ENCODE results near the gene TMEM115.

Gene TMEM115

DNA sequence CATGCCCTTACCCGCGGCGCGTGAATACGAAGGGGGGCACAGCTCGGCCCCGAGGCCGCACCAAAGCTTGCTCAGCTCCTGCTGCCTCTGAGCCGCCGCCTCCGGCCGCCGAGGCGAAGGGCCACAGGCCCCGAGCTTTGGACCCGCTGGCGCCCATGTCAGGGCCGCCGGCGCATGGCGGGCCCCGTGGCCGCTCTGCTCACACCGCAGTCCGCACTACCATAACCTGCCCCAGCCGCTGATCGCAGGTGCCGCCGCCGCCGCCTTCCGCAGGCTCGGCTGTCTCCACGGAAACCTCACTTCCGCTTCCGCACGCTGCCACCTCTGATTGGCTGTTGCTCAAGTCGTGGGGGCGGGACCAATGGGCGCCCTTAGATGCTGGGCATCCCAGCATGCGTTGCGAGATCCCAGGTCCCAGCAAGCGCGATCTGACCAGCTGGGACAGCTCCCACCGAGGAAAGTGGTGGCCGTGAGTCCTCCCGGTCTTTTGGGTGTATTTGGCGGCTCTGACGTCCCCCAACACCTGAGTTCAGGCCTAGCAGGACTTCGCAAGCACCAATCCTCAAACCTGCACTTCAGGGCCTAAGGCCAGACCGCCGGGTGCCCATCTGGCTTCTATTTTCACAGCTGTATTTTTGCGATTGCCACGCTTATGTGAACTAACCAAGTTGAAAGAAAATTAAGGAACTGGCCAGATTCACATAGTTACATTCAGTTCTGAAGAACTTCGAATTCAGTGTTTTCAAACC is 31.2 kb downstream of the TMEM115 start, which contains the start of gene TUSC2:
TUSC2 (minus strand) TSS at position 281 of the 749 bp plus-strand sequence; CDS start at position 157, 124 bp downstream.
- peak; percentile 93 for DNase-seq

DNA sequence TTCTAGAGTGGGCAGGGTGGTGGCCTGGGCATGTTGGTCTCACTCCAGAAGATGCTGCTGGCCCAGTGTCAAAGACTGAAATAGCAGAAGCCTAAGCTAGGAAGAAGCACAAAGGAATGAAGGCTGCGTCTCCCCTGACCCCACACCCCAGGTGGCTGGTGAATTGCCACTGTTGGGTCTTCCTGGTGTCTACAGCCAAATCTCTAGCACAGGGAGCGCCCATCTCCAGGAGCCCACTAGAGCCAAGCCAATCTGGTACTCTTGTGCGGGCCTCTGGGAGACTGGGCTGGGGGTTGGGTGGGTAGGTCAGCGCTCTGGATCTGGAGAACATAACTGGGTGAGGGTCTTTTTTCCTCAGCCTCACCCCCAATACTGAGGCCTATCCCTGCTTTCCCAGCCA is 32.2 kb downstream of the TMEM115 start:
- no peak for DNase-seq

DNA sequence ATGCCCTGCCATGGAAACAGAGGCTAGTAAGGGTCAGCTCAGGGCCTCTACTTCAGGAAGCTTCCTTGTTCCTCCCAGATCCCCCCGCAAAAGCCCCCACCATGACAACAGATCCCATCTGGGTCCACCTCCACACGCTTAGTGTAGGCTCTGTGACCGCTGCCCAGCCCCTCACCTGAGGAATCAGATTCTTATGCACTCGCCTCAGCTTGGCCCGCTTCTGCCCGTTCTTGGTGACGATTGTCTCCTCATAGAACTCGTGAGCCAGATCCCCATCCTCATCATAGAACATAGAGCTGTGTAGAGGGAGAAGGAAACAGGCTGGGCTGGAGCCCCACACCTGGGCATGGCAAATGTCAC is 33.2 kb downstream of the TMEM115 start:
- no peak for DNase-seq

DNA sequence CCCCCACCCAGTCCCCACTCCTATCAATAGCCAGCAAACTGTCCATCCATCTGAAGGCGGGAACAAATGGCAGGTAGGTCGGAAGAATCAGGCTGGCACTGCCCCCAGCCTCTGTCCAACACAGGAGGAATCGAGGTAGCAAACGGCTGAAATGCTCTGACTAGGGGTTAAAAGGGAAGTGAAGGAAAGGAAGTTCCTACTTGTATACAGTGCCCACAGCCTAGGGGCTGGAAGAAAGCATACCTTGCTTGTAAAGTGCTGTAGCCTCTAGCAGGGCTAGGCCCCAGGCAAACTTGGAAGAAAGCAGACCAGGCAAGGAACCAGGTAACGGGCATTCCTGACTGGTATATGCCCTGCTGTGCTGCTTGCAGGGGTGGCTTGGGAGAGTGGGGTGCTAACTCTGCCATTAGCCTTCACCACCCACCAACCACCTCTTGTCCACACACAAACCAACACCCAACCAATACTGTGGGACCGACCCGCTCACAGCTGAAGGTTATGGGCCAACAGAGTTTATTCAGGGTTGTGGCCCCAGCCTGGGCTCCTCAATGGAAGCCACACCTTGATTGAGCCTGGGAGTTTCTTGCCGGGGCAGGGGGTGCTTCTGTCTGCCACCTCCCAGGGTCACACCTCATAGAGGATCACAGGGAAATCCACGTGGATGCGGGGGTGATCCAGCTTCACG is 33.7 kb downstream of the TMEM115 start:
- no peak for DNase-seq

DNA sequence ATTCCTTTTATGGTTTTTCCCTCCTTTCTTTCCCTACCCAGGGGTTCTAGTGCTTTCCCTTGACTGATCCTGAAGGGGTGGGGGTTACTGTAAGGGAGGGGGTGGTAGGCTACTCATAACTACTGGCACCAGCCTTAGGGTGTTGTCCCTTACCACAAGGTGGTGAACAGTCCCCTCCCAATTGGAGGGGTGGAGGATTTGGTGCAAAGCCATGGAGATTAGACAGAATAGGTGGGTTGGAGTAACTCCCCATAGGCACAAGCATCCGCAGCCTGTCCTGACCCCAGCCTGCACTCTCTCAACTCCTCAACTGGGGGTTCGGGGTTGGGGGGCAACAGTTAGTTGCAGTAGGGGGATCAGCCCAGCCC is 34.2 kb downstream of the TMEM115 start:
- no peak for DNase-seq

DNA sequence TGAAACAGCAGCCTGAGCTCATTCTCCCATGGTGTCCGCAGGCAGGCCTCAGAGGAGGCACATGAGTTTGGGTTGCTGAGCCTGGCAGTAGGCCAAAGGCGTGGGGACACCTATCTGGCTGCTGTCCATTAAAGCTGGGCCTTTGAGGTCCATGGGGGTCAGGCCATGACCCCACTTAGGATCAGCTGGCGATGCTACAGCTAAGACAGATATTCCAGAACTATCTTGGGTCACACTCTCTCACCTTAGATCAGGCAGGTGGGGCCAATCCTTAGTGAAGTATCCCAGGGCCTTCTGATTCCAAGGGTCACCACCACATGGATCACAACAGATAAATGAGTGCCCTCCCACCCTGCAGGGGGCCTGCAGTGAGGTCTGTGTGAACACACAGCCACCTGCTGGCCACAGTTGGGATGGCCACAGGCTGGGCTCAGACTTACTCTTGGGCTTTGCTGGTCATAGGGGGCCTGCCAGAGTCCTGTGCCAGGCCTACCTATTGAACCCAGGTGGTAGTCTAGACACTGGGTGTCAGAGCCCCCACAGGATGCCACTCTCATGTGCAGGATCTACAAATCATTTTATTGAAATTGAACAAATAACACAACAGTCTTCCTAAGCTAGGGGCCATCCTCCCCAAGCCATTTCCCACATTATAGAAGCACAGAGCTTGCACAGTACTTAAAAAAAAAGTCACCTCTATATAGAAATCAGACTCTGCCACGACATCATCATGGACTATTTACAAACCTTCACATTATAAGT is 34.8 kb downstream of the TMEM115 start:
- peak; percentile 65 for DNase-seq

DNA sequence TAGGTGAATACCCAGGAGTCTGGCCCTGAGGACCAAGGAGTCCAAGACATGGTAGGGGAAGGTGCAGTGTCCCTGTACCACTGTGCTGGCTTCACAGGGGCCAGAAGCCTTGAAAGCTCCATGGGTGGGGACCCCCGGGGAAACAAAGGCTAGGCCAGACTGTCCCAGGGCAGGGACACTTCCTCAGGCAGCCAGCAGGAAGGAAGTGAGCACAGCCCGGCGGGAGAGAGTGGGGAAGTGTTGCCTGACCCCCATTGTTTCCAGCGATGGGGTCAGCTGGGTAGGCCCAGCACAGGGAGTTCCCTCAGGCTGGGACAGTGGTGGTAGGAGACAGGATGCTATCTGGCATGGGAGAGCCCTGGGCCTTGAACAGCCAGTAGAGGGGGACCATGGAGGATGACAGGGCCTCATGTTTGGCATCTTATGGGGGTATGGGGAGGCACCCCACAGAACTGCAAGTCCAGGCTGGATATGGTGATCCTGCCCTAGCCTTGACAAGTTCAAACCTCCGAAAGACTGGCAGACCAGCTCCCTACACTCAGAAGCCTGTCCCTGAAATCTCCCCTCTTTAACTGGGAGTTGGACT is 35.6 kb downstream of the TMEM115 start:
- DNase-seq = no peak

DNA sequence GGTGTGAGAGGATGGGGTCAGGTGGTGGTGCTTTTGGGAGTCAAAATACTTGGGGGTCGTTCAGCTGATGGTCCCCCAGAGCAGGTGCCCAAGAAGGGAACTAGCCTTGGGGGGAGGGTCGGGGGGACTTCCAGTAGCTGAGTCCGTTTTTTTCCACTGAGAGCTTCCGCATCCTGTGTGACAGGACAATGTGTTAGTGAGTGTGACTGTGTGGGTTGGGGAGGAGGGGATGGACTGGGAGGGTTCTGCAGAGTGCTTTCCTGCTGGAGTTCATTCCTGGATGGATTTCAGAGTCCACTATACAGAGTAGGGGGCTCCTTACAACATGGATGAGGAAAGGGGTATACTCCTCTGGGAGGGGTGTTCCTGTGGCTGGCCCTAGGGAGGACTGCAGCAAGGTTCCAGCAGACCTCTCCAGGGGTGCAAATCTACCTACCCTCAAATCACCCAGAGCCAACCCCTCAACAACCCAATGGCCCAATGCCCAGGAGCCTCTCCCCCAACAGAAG is 36.2 kb downstream of the TMEM115 start:
- no peak for DNase-seq

DNA sequence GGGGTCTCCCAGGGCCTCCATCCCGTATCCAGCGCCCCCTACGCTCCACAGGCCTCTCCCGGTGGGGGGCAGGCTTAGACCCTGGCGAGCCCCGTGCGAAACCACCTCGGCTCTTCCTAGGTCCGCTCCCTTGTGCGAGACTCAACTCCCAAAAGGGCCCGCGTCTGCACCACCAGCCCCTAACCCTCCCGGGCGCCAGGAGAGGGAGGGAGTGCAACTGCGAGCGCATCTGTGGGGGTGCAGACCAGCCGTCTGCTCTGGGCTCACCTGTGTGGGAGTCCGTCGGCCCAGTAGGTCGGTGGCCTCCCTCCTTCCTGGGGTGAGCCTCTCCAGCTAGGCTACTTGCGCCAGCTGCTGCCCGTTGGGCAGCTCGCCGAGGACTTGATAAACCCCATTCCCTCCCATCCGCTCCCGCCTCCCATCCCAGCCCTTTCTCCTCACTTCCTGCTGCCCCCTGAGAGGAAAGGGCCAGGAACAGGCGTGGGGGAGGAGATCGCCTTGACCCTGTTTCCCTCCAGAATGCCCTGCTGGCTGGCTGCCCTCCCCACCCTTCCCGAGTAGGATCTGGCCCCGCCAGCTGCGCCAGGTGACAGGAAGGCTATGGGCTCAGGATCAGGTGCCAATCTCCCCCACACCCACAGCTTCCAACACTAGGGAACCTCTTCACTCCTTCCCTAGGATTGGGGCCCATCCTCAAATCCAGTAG is 36.8 kb downstream of the TMEM115 start, which contains the start of gene HYAL2:
HYAL2 (minus strand) TSS at position 360 of the 706 bp plus-strand sequence. CDS start 2,256 bp downstream, outside the sequence.
- DNase-seq = no peak

DNA sequence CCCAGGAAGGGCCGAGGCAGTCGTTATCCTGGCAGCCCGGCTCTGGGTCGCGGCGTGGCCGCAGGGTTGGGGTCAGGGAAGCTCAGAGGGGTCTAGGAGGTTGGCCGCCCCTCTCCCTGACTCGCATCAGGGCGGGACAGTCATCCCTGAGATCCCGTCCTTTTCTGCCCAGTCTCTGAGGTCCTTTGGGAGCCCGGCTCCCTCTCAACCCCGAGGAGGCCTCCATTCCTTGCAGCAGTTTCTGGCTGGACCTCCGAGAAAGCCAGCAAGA is 37.3 kb downstream of the TMEM115 start:
- DNase-seq = no peak

DNA sequence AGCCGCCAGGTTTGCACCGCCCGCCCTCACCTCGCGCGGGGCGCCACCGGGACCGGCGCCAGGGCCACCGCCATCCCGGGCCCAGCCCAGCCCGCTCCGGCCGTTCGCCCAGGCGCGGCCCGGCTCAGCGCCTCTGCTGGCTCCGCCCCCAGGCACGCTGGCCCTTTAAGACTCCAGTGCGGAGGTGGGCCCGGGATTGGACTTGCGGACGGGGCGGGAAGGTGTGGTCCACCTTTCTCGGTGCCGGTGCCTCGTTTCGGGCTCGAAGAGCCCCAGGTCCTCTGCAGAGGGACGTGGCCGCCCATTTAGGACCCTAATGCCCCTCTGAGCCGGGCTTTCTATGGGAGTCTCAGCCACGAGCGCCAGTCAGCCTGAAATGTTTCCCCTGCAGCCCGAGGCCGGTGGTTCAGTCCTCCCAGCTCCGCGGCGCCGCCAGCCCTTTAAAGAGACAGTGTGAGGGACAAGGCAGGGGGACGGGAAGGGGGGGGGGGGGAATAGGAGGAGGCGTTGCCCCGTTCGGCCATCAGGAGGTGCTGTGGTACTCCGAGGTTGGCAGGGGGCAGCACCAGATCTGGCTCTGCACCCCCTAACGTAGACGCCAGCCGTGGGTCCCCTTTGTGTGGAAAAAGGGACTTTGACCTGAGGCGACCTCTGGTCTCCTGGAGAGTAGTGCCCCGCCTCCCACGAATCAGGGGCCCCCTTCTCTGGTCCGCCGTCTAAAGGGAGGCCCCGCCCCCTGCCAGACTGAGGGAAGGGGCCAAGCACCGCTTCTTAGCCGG is 37.8 kb downstream of the TMEM115 start:
- peak; percentile 78 for DNase-seq

DNA sequence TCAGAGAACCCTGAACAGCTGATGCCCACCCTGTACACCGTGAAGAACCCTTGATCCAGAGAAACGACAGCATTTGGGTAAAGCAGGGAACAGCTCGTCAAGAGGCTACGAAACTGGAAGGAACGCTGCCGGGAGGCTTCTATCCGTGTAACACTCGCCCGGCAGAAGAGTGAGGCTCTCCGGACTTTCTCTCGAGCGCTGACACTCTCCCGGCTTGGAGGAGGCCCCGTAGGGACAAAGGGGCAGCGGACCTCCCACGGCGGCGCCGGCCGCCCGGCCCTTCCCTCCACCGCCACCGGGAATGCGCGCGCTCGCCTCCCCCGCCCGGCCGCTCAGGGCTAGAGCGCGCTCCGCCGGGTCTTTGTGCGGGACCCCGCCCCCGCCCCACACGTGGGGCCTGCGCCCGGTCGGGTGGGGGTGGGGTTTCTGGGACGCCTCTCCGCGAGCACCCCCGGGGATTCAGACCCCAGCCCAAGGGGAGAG is 38.4 kb downstream of the TMEM115 start:
- DNase-seq = no peak

DNA sequence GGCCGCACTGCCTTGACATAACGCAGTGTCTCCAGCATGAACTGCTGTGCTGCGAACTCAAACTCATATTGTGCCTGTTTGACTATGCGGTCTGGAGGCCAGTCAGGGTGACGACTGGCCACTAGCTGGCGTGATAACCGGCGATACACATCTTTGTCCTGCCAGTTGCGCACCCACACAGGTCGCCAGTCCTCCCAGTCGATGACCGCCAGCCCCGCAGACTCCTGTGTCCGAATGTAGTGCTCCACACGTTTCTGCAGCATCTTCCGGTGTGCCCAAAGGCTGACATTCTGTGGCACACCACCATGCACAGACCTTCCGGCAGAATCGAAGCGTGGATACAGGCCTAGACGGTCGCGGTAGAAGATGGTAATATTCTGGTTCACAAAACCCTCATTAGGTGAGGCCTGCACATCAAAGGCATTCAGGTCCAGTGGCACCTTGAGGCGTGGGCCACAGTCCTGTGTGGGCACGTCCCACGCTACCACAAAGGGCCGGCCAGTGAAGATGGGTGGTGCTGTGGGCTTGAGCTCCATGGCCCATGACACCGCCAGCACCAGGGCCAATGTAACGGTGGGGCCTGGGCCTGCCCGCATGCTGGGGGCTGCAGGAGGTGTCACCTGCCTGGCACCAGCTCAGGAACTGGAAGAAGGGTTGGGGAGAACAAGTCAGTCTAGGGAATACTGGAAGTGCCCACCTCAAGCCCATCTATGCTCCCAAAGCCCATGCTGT is 39.3 kb downstream of the TMEM115 start:
- DNase-seq = no peak

DNA sequence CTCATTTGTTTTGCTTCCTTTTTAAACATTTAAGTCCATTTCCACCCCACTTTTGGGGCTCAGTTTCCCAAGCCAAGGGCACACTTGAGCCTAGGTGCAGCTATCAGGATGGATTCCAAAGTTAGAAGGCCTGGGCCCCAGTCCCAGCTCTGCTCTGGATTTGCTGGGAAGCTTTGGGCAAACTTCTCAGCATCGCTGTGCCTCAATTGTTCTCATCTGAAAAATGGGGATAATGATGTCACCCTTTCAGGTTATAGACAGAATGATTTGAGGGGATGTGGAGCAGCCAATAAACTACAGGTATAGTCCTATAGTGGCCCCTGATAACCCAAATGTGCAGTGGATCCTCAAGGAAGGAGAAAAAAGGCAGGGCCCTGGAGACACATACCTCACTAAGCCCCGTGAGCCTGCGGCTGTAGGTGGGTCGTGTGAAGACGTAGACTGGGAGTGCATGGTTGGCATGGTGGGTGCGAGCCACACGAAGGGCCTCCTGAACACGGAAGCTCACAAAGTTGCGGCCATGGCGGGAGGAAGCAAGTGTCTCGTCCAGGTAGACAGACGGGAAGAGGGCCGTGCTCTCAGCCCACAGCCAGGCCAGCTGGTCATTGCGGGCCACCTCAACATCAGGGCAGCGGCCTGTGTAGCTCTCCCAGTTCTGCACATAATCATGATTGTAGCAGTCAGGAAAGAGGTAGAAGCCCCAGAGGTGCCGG is 40.0 kb downstream of the TMEM115 start:
- DNase-seq = no peak

DNA sequence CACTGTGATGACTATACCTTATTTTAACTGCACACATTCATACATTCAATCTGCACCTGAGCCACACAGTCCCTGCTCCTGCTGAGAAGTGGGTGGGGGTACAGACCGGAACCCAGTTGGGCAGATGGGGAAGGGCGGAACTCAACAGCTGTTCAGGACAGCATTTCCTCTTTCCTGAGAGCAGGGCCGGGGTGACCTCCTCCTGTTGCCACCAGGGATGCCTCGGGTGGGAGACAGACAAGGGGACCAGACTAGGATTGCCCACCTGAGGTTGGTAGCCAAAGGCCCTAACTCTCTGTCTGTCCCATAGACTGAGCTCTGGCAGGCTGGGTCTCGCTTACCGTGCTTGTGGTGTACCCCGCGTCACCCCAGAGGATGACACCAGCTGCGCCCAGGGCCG is 40.7 kb downstream of the TMEM115 start:
- no peak for DNase-seq

DNA sequence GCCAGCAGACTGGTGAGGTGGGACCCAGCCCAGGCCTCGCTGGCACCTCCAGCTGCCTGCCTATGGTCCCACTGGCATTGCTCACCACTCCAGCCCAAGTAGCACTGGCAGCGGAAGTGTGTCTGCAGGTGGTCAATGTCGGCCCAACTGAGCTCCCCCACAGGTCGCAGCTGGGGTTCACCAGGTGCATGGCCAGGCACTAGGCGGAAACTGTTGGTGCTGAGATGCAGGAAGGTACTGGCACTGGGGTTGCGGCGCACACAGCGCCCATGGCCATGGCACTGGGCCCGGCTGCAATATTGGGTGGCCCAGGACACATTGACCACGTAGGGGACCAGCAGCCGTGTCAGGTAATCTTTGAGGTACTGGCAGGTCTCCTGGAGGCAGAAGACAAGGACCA is 41.2 kb downstream of the TMEM115 start:
- DNase-seq = no peak

DNA sequence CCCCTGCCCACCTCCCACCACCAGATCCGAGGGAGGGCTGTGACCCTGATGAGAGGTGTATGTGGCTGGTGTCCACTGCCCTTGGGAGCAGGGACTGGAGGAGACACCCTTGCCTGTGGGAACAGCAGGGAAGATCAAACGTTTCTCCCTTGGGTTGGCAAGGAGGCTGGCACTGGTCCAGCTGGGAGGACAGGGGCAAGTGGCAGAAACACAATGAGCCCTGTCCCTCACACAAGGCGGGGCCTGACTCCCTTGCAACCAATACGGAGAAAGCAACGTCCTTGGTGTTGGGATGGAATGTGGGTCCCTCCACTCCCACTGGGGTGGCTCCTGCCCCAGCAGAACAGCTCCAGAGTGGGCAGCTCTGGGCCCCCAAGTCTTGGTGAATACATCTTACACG is 42.0 kb downstream of the TMEM115 start:
- DNase-seq = no peak

DNA sequence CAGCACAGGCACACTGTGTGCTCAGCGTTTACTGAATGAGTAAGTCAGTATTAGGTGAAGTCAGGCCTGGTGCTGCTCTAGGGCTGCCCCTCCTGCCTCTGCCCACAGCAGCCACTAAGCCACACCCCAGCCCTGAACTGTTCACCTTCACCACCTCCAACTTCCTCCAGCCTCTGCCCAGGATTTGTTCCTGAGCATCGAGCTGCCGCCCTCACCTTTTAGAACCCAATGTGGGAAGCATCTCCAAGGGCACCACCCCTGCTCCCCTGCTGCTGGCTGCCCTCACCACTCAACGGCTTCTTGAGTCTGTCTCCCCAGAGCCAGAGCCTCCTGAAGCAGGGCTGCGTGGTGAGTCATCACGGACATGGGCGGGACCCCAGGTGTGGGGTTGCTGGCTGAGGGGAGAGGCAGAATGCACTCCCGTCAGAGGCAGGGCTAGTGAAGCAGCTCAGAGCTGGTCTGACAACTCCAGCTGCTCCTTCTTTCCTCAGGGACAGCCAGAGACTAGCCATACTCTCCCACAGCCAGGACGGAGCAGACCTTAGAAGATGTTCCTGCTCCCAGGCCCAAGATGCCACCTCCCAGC is 42.6 kb downstream of the TMEM115 start:
- DNase-seq = peak; percentile 73

DNA sequence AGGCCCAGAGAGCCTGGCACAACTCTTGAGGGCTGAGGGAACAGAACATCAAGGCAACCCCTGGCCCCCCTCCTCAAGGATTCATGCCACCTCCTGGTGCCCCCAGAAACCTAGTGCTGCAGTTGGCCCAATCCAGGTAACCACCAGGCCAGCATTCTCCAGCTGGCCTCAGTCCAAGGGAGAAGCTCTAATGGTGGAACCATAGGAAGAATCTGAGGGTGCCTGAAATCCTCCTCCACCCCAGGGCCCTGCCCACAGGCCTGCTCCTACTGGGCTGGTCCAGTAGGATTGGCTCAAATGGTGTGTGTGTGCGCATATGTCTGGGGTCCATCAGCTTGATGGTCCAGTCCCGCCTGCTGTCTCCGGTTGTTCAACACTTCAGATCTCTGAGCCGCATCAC is 44.5 kb downstream of the TMEM115 start:
- no peak for DNase-seq

DNA sequence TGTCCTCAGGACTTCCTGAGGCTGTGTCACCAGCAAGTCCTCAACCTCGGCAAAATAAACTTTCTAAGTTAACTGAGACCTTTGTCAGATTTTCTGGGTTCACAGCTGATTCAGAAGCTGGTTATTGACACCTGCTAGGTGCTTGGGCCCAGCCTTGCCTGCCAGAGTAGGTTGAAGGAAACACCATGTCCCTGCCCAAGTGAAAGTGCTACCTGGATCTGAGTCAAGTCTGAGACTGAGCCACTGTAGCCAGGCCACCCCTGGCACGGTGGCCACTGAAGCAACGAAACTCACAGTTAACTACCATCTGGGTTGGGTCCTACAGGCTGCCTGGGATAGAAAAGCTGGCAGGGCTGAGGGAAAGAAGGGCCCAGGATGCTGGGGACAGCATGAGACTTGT is 45.0 kb downstream of the TMEM115 start:
- DNase-seq = no peak
